ENCODE data around the gene RAB21.

RAB21 gene

DNA sequence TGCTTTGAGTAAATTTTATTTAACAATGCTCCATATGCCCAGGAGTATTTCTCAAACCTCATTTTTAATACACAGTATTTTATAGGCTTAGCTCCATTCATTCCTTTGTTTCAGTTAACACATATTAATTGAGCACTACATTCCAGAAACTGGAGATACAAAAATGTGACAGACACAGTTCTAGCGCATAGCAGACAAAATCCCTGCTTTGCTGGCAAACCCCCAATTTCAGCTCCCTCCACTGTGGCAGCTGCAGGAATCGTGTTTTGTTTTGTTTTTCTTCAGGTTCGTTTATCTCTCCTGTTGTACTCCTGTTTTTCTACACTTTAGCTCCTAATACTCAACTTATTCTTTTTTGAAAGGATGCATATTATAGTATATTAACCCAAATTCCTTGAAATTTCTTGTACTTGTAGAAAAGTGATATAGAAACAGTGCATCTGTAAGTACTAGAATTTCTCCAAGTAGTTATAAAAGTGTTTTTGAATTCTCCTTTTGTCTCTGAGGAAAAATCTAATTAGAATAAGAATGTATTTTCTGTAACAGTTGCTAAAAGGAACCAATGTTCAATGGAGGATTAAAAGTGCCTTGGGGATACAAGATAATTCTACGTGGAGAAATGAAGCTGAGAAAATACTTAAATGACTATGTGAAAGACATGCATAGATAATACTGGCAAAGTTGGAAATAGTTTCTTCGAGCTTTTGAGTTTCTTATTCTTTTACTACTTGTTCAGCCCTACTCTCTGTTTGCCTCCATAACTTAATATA, 6.4 kb upstream of the RAB21 start:
- Histone ChIP-seq H3K9me3 (ENCODE audit: insufficient read depth, low read length, severe bottlenecking) (no peaks in the 10 kb centered on the region), H3K27me3 (ENCODE audit: insufficient read depth, low read length, poor library complexity) (peaks cover 16% of the 10 kb centered on the region), H2AFZ (ENCODE audit: low read depth, low read length) (no peak overlapping the region), H3K79me2 (ENCODE audit: insufficient read depth, low read length) (no peaks in the 10 kb centered on the region), H3K36me3 (ENCODE audit: insufficient read depth, low read length) (no peaks in the 10 kb centered on the region), H3K4me3 (ENCODE audit: low read depth in 1 of 2, low read length in 2 of 2) (no peak overlapping the region), H3K4me2 (ENCODE audit: insufficient read depth, low read length) (no peak overlapping the region), H3K27ac (ENCODE audit: low read length) (no peak overlapping the region), H4K20me1 (ENCODE audit: insufficient read depth, low read length) (no peaks in the 10 kb centered on the region), H3K4me1 (ENCODE audit: insufficient read depth, low read length) (no peaks in the 10 kb centered on the region), H3K9ac (ENCODE audit: low read depth, low read length) (no peak overlapping the region)
- TF ChIP-seq, protein P1, sequence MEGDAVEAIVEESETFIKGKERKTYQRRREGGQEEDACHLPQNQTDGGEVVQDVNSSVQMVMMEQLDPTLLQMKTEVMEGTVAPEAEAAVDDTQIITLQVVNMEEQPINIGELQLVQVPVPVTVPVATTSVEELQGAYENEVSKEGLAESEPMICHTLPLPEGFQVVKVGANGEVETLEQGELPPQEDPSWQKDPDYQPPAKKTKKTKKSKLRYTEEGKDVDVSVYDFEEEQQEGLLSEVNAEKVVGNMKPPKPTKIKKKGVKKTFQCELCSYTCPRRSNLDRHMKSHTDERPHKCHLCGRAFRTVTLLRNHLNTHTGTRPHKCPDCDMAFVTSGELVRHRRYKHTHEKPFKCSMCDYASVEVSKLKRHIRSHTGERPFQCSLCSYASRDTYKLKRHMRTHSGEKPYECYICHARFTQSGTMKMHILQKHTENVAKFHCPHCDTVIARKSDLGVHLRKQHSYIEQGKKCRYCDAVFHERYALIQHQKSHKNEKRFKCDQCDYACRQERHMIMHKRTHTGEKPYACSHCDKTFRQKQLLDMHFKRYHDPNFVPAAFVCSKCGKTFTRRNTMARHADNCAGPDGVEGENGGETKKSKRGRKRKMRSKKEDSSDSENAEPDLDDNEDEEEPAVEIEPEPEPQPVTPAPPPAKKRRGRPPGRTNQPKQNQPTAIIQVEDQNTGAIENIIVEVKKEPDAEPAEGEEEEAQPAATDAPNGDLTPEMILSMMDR (IDR thresholded peaks at IDR 0.05; ENCODE audit: borderline replicate concordance, extremely low read depth, low read length, poor library complexity, severe bottlenecking) = no peak
- TF ChIP-seq EZH2 (IDR thresholded peaks at IDR 0.05; ENCODE audit: borderline replicate concordance, low read depth, low read length, severe bottlenecking) = no peak
- ATAC-seq (ENCODE audit: insufficient read depth, low read depth) (no peak), DNase-seq (no peak)

DNA sequence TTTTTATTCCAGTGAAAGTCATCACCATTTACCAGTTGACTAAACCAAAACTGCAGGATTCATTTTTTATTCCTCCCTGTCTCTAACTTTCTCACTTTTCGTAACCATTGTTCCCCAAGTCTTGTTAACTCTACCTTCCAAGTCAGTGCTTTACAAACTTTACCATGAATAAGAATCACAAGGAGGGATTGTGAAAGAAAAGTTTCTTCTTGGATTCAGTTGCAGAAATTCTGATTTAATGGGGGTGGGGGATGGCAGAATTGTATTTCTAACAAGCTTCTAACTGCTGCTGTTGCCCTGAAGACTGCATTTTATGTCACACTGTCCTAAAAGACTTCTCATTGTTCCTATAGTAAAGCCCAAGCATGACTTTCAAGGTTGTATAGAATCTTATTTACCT, 5.0 kb upstream of the RAB21 start:
- no peak for DNase-seq

DNA sequence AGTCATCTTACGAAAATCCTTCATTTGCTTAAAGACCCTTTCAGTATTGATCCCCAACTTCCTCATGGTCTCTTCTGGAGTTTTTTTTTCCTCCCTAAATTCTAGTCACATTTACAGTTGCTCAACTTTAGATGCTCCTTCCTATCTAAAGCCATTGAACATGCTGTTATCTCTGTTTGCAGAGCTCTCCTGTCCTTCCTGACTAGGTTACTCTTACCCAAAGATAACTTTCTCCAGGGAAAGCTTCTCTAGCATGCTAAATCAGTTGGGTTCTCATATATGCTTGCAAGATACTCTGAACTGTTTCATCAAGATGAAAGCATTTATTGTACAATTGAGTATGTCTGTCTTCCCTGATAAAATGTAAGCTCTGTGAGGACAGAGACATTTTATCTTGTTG, 1.8 kb upstream of the RAB21 start:
- Histone ChIP-seq H3K9me3 (ENCODE audit: insufficient read depth, low read length, severe bottlenecking) (no peaks in the 10 kb centered on the region), H3K27me3 (ENCODE audit: insufficient read depth, low read length, poor library complexity) (peaks cover 16% of the 10 kb centered on the region), H3K27ac (ENCODE audit: low read length) (no peak overlapping the region), H3K9ac (ENCODE audit: low read depth, low read length) (no peak overlapping the region), H3K36me3 (ENCODE audit: insufficient read depth, low read length) (peaks cover 6% of the 10 kb centered on the region), H3K4me2 (ENCODE audit: insufficient read depth, low read length) (no peak overlapping the region), H2AFZ (ENCODE audit: low read depth, low read length) (0 out of 2 replicates have a peak overlapping the region, but pooled peaks have one; percentile 49), H3K79me2 (ENCODE audit: insufficient read depth, low read length) (peaks cover 36% of the 10 kb centered on the region), H3K4me1 (ENCODE audit: insufficient read depth, low read length) (peaks cover 26% of the 10 kb centered on the region), H4K20me1 (ENCODE audit: insufficient read depth, low read length) (peaks cover 21% of the 10 kb centered on the region; the same call in 1 of the 2 replicates), H3K4me3 (ENCODE audit: low read depth in 1 of 2, low read length in 2 of 2) (no peak overlapping the region)
- DNase-seq (no peak), ATAC-seq (ENCODE audit: insufficient read depth, low read depth) (no peak)
- TF ChIP-seq EZH2 (IDR thresholded peaks at IDR 0.05; ENCODE audit: borderline replicate concordance, low read depth, low read length, severe bottlenecking) = no peak
- TF ChIP-seq, protein P1 (IDR thresholded peaks at IDR 0.05; ENCODE audit: borderline replicate concordance, extremely low read depth, low read length, poor library complexity, severe bottlenecking) = no peak

More for the DNA sequence above, 5.0 kb upstream of the RAB21 start:
- no peaks in the 10 kb centered on the region for H4K20me1 ChIP-seq (ENCODE audit: insufficient read depth, low read length)
- no peak overlapping the region for H2AFZ ChIP-seq (ENCODE audit: low read depth, low read length)
- H3K9ac ChIP-seq (ENCODE audit: low read depth, low read length) = no peak overlapping the region
- peaks cover 7% of the 10 kb centered on the region for H3K4me1 ChIP-seq (ENCODE audit: insufficient read depth, low read length)
- peaks cover 4% of the 10 kb centered on the region for H3K79me2 ChIP-seq (ENCODE audit: insufficient read depth, low read length)
- H3K4me3 ChIP-seq (ENCODE audit: low read depth in 1 of 2, low read length in 2 of 2) = no peak overlapping the region
- H3K4me2 ChIP-seq (ENCODE audit: insufficient read depth, low read length) = no peak overlapping the region
- ATAC-seq (ENCODE audit: insufficient read depth, low read depth) = no peak
- H3K9me3 ChIP-seq (ENCODE audit: insufficient read depth, low read length, severe bottlenecking) = no peaks in the 10 kb centered on the region
- peaks cover 16% of the 10 kb centered on the region for H3K27me3 ChIP-seq (ENCODE audit: insufficient read depth, low read length, poor library complexity)
- H3K27ac ChIP-seq (ENCODE audit: low read length) = no peak overlapping the region
- no peaks in the 10 kb centered on the region for H3K36me3 ChIP-seq (ENCODE audit: insufficient read depth, low read length)
- TF ChIP-seq, protein P1 (IDR thresholded peaks at IDR 0.05; ENCODE audit: borderline replicate concordance, extremely low read depth, low read length, poor library complexity, severe bottlenecking) = no peak
- no peak for TF ChIP-seq EZH2 (IDR thresholded peaks at IDR 0.05; ENCODE audit: borderline replicate concordance, low read depth, low read length, severe bottlenecking)
